Tibial artery (tissue), 4 donors: ENCODE measurements around the gene RESP18.

Experiments used
- DNase-seq, 2 donors: peaks; one replicate each; pipeline ENCODE4 v3.0.0-alpha.2; 2019
- H3K27ac ChIP-seq, 2 donors: fragments of 200-600 bp; sonication (generic) in 1 of 2; 1 replicate in 1 of 2; 2 replicates in 1 of 2; pipeline ENCODE4 v1.5.1; 2018 to 2019; ENCODE audit warnings: mild to moderate bottlenecking in 1 of 2
- H3K27me3 ChIP-seq, 2 donors: fragments of 200-600 bp; sonication (generic) in 1 of 2; one replicate each; pipeline versions ENCODE4 v1.5.1 to v1.6.0; 2016 to 2019
- H3K36me3 ChIP-seq, 3 donors: fragments of 200-600 bp; sonication (generic) in 2 of 3; one replicate each; pipeline ENCODE4 v1.5.1; 2016 to 2019; ENCODE audit warnings: mild to moderate bottlenecking in 2 of 3
- H3K4me1 ChIP-seq, 4 donors: fragments of 200-600 bp; sonication (generic) in 2 of 4; 1 replicate in 3 of 4; 2 replicates in 1 of 4; pipeline ENCODE4 v1.5.1; 2016 to 2019
- H3K4me3 ChIP-seq, 2 donors: fragments of 200-600 bp; sonication (generic) in 1 of 2; 1 replicate in 1 of 2; 2 replicates in 1 of 2; pipeline ENCODE4 v1.5.1; 2018 to 2019; ENCODE audit warnings: mild to moderate bottlenecking in 2 of 2
- H3K9me3 ChIP-seq, 3 donors: fragments of 200-600 bp; sonication (generic) in 1 of 3; one replicate each; pipeline ENCODE4 v1.5.1; 2016 to 2019
- CTCF ChIP-seq, 2 experiments: fragments of 200-600 bp in 1 of 2; fragments of 450-650 bp in 1 of 2; IDR thresholded peaks; one replicate each; pipeline ENCODE4 v1.5.1; 2017 to 2019; ENCODE audit warnings: antibody characterized with exemption in 2 of 2, mild to moderate bottlenecking in 1 of 2, moderate library complexity in 1 of 2
- intact Hi-C: fragments of 100-400 bp; cut with DNase I; formaldehyde crosslinking; loops from one replicate; pipeline ENCODE4 v1.15.0; 2023; ENCODE audit warnings: low total_unique reads

Gene RESP18

DNA sequence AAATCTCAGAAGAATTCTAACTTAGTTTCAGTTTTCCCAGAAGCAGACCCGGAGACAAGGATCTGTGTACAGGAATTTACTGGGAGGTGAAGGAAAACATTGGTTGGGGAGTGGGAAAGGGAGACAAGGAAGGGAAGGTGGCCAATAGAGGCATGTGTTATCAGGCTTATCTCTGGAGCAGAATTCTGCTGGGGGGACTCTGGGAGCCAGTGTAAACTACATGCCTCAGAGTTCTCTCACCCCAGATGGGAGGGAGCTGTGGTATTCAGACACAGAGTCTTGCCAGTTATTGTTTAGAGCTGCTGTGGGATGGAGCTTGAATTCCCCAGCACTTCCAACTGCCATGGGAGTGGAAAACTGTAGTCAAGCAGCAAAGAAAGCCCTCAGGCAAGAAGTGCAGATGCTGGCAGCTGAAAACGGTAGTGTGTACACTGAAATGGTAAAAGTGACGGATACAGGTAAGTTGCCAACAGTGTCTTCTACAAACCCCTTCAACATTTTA lies 36.2 kb upstream of the RESP18 start:
- Histone ChIP-seq H3K4me1 (peaks cover 0 to 15% (median 2%) of the 10 kb centered on the region in 4 donors), H3K9me3 (no peaks in the 10 kb centered on the region), H3K4me3 (peak overlapping the region; percentile 14 to 17), H3K27me3 (no peaks in the 10 kb centered on the region), H3K27ac (peak overlapping the region; percentile 47 to 51), H3K36me3 (peaks cover 4 to 11% (median 9%) of the 10 kb centered on the region in 3 donors)
- TF ChIP-seq CTCF (IDR thresholded peaks at IDR 0.05) = no peak
- intact Hi-C loops = no loop called here
- DNase-seq = no peak

DNA sequence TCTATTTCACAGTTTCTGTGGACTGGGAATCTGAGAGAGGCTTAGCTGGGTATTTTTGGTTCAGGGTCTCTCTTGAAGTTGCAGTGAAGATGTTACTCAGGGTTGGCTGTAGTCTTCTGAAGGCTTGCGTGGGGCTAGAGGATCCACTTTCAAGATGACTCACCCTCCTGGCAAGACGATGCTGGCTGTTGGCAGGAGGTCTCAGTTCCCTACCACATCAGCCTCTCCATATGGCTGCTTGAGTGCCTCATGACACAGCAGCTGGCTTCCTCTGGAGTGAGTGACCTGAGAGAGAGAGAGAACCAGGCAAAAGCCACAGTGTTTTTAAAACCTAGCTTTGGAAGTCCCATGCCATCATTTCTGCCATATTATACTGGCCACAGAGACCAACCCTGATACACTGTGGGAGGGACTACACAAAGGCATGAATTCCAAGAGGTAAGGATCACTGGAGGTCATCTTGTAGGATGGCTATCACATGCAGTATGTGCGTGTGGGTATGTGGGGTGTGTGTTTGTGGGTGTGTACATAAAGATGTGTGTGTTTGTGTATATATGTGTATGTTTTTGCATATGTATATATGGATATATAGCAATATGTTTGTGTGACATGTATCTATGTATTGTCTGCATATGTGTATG lies 30.1 kb upstream of the RESP18 start:
- DNase-seq = peak; percentile 60 to 75
- H3K9me3 ChIP-seq = no peaks in the 10 kb centered on the region
- intact Hi-C loops = no loop called here
- no peaks in the 10 kb centered on the region for H3K36me3 ChIP-seq
- peaks cover 0 to 12% (median 11%) of the 10 kb centered on the region in 4 donors for H3K4me1 ChIP-seq
- no peak for TF ChIP-seq CTCF (IDR thresholded peaks at IDR 0.05)
- peaks cover 0 to 22% of the 10 kb centered on the region in 2 donors for H3K27me3 ChIP-seq
- H3K27ac ChIP-seq = no peak overlapping the region
- no peak overlapping the region for H3K4me3 ChIP-seq

DNA sequence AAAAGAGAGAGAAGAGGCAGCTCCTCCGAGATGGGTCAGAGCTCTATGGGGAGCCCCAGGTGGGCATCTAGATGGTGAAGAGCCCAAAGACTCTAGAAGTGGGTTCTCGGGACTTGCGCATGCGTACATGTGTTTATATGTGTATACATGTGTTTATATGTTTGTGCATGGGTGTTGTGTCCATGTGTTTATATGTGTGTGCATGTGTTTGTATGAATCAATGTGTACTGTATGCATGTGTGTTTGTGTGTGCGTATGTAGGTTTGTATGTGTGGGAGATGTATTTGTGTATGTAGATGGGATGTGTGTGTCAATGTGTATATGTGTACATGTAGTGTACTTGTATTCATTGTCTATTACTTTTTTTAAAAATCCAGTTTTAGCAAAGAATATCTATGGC lies 29.5 kb upstream of the RESP18 start:
- Histone ChIP-seq H3K9me3 (no peaks in the 10 kb centered on the region), H3K27ac (no peak overlapping the region), H3K4me1 (peaks cover 0 to 12% (median 11%) of the 10 kb centered on the region in 4 donors), H3K27me3 (peaks cover 0 to 28% of the 10 kb centered on the region in 2 donors), H3K4me3 (no peak overlapping the region), H3K36me3 (no peaks in the 10 kb centered on the region)
- DNase-seq = no peak
- intact Hi-C loops = no loop called here
- no peak for TF ChIP-seq CTCF (IDR thresholded peaks at IDR 0.05)

DNA sequence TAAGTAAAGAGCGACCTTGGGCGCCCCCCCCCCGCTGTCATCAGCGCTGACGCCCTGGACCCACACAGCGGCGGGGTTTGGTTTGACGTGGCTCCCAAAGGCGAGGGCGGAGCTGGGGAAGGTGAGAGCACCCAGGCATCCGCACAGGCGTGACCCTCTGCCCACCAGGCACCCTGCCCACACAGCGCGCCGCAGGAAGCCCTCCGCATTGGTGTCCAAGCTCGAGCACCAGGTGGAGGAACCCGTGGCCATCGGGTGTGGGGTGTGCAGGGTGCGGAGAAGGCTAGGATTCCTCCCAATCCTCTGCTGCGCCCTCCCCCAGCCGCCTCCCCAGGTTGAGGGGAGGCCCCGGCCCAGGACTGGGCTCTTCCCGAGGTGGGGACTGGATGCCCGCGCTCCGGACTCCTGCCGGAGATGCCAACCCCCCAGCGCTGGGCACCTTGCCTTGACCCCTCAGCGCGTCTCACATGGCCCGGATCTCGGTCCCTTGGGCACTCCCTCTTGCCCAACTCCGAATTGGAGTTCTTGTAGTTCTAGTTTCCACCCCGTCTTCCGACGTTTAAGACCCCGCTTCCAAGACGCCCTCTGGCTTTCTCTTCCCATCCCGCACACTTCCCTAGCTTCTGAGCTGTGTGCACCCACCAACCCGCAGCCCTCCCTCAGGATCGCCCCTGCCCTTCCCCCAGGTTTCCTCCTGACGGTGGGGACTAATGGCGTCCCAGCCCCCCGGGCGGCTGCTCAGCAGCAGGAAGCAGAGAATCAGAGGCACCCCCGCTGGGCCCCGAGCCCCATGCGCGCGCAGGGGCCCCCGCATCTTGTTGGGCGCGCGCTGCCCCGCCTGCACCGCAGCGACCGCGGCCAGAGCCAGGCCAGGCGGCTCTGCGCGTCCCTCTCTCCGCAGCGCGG lies 25.9 kb upstream of the RESP18 start:
- Histone ChIP-seq H3K4me1 (peaks cover 0 to 12% (median 11%) of the 10 kb centered on the region in 4 donors), H3K27ac (no peak overlapping the region), H3K9me3 (no peaks in the 10 kb centered on the region), H3K27me3 (peaks cover 0 to 62% of the 10 kb centered on the region in 2 donors), H3K4me3 (peak overlapping the region in 1 of 2 donors; percentile 11), H3K36me3 (no peaks in the 10 kb centered on the region)
- DNase-seq = no peak
- intact Hi-C loops = no loop called here
- no peak for TF ChIP-seq CTCF (IDR thresholded peaks at IDR 0.05)

GRCh38 chr2:219356834-219357233 lies 24.3 kb upstream of the RESP18 start:
- peaks cover 0 to 76% of the 10 kb centered on the region in 2 donors for H3K27me3 ChIP-seq
- intact Hi-C loops = no loop called here
- H3K9me3 ChIP-seq = no peaks in the 10 kb centered on the region
- H3K4me3 ChIP-seq = no peak overlapping the region
- H3K4me1 ChIP-seq = peaks cover 0 to 12% (median 11%) of the 10 kb centered on the region in 4 donors
- no peak for TF ChIP-seq CTCF (IDR thresholded peaks at IDR 0.05)
- H3K27ac ChIP-seq = no peak overlapping the region
- no peaks in the 10 kb centered on the region for H3K36me3 ChIP-seq
- DNase-seq = no peak
